Measurements from ENCODE around the gene NCOR2. TPM values are rescaled to one million over a fixed set of nuclear protein-coding genes. Genes with fewer than 3 reads are reported as not detected.

NCOR2 gene
- total and polyA plus RNA-seq, 2 of the 4 experiments (the other 2 are of a cell fraction), result 12.9 to 40.8 TPM

GRCh38 chr12:124539084-124540041, 28.0 kb downstream of the NCOR2 start:
- CTCF ChIA-PET, result no interaction called here
- no peak overlapping the region for H3K27ac ChIP-seq (ENCODE audit: insufficient read depth, low read length)

More at GRCh38 chr12:124539084-124540041, 28.0 kb downstream of the NCOR2 start:
- TF ChIP-seq RCOR1 (IDR thresholded peaks at IDR 0.05; ENCODE audit: insufficient replicate concordance, low read length), result no peak
- Histone ChIP-seq H2AFZ (replicated peaks; ENCODE audit: low read length, poor library complexity) (peak overlapping the region; percentile 2), H2AK5ac (ENCODE audit: low read depth, low read length) (peak overlapping the region; percentile 84; the same call in 1 of the 2 replicates), H3K79me1 (ENCODE audit: low read depth in 1 of 2, low read length in 2 of 2) (peaks cover 31 to 84% of the 10 kb centered on the region in 2 experiments), H4K91ac (ENCODE audit: insufficient read depth, low read depth, low read length) (no peak overlapping the region), H3K4me2 (ENCODE audit: low read depth, low read length) (no peak overlapping the region), H4K8ac (ENCODE audit: low read depth in 2 of 2, low read length in 2 of 2) (no peak overlapping the region), H3K4ac (ENCODE audit: low read depth, low read length) (peak overlapping the region; percentile 0), H2BK5ac (ENCODE audit: low read depth, low read length, poor library complexity, severe bottlenecking) (peak overlapping the region; percentile 16), H2BK15ac (ENCODE audit: low read depth, low read length) (no peak overlapping the region), H3K23ac (ENCODE audit: low read depth, low read length) (no peak overlapping the region), H2BK120ac (ENCODE audit: low read depth, low read length) (no peak overlapping the region), H3K56ac (ENCODE audit: extremely low read depth, insufficient read depth, low read length) (no peak overlapping the region), H3K18ac (ENCODE audit: low read depth, low read length) (no peak overlapping the region), H3K14ac (replicated peaks; ENCODE audit: low read depth, low read length) (no peak overlapping the region; the same call in 1 of the 2 replicates), H3K4me3 (ENCODE audit: insufficient read depth, low read depth, low read length) (no peak overlapping the region), H3K27me3 (ENCODE audit: control insufficient read depth, insufficient read depth, low read length) (no peaks in the 10 kb centered on the region), H3K9me1 (ENCODE audit: insufficient read depth, low read length) (peaks cover 40% of the 10 kb centered on the region), H2AK9ac (replicated peaks; ENCODE audit: low read depth, low read length, poor library complexity) (peak overlapping the region; percentile 82), H3K9me3 (ENCODE audit: control insufficient read depth, insufficient read depth, low read length) (0 out of 2 replicates have a peak, but pooled peaks cover 2% of the 10 kb centered on the region), H4K5ac (ENCODE audit: low read depth, low read length) (no peak overlapping the region), H2BK20ac (ENCODE audit: low read depth, low read length) (no peak overlapping the region), H3K9ac (ENCODE audit: low read depth, low read length) (no peak overlapping the region), H3K36me3 (ENCODE audit: control insufficient read depth, insufficient read depth, low read length) (0 out of 2 replicates have a peak, but pooled peaks cover 5% of the 10 kb centered on the region), H3K4me1 (ENCODE audit: control insufficient read depth, insufficient read depth, low read length) (peaks cover 49% of the 10 kb centered on the region), H4K20me1 (ENCODE audit: insufficient read depth, low read length) (peaks cover 90% of the 10 kb centered on the region)
- POLR2A ChIA-PET (ENCODE audit: unreplicated experiment), result no interaction called here
- DNase-seq, result no peak
- 89% methylated on average over 7 of the region's 37 CpGs; no CpG with 5 or more reads in 1 of the 2 experiments for WGBS, 2 experiments (ENCODE audit: extremely low coverage in 2 of 2, insufficient read length in 1 of 2)
- no TSS peak for BruUV-seq (replicated peaks)
- ATAC-seq (ENCODE audit: low read depth), result no peak
- intact Hi-C loops (cut with micrococcal nuclease) (no loop called here), dilution Hi-C loops (cut with HindIII; ENCODE audit: low sequenced_read_pairs, unreplicated experiment) (no loop called here), in situ Hi-C loops (cut with MboI; ENCODE audit: low sequenced_read_pairs) (no loop called here)

Measured in IMR-90 (cell line).